Measurements from ENCODE around the gene MRGPRD.

The MRGPRD gene

DNA sequence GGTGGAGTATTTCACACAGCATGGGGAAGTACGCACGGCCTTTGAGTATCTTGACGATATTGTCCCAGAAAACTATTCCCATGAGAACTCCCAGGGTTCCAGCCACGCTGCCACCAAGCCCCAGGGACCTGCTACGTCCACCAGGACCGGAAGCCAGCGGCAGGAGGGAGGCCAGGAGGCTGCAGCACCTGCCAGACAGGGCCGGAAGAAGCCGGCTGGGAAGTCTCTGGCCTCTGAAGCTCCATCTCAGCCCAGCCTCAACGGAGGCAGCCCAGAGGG, 44.5 kb downstream of the MRGPRD start:
- Histone ChIP-seq H2AFZ (ENCODE audit: low read depth, low read length) (no peak overlapping the region), H3K9me3 (ENCODE audit: insufficient read depth, low read length, severe bottlenecking) (no peaks in the 10 kb centered on the region), H3K4me1 (ENCODE audit: insufficient read depth, low read length) (no peaks in the 10 kb centered on the region), H3K4me2 (ENCODE audit: insufficient read depth, low read length) (no peak overlapping the region), H4K20me1 (ENCODE audit: insufficient read depth, low read length) (peaks cover 16% of the 10 kb centered on the region; the same call in 1 of the 2 replicates), H3K27me3 (ENCODE audit: insufficient read depth, low read length, poor library complexity) (no peaks in the 10 kb centered on the region), H3K79me2 (ENCODE audit: insufficient read depth, low read length) (no peaks in the 10 kb centered on the region), H3K36me3 (ENCODE audit: insufficient read depth, low read length) (peaks cover 72% of the 10 kb centered on the region), H3K4me3 (ENCODE audit: low read depth in 1 of 2, low read length in 2 of 2) (no peak overlapping the region), H3K9ac (ENCODE audit: low read depth, low read length) (no peak overlapping the region), H3K27ac (ENCODE audit: low read length) (no peak overlapping the region)
- DNase-seq = no peak
- no peak for ATAC-seq (ENCODE audit: insufficient read depth, low read depth)
- TF ChIP-seq EZH2 (IDR thresholded peaks at IDR 0.05; ENCODE audit: borderline replicate concordance, low read depth, low read length, severe bottlenecking) (no peak), CTCF (IDR thresholded peaks at IDR 0.05; ENCODE audit: borderline replicate concordance, extremely low read depth, low read length, poor library complexity, severe bottlenecking) (no peak)

DNA sequence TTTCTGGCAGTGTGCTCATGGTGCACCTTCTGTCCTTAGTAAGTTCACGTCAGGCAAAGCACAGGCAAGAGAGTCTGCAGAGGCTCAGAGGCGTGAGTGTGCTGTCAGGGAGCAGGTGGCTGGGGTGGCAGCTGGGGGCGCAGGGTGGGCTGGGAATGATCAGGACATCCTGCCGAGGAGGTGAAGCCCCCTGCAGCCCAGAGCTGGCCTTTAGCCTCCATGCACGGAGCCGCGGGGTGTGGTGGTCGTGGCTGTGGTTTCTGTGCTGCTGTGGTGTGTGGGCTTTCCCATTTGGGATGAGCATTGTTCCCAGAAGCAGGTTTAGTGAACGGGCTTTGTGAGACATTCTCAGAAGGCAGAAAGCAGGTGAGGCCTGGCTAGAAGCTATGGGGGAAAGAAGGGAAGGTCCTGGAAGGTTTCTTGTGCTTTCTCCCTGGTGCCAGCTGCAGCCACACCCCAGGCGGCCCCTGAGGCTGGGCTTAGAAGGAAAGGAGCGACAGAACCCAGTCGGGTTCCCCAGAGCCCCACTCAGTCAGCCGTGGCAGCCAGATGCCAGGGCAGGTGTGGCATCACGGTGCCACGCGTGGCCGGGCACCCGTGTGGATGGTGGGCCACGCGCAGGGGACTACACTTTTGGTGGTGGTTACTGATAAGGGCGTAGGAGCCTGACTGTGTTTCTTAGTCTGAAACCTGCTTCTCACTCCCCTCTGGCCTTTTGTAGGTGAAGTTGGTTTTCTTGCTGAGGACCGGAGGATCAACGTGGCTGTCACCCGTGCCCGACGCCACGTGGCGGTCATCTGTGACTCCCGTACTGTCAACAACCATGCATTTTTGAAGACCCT, 45.0 kb downstream of the MRGPRD start:
- H3K4me2 ChIP-seq (ENCODE audit: insufficient read depth, low read length) = no peak overlapping the region
- no peaks in the 10 kb centered on the region for H3K9me3 ChIP-seq (ENCODE audit: insufficient read depth, low read length, severe bottlenecking)
- H3K79me2 ChIP-seq (ENCODE audit: insufficient read depth, low read length) = no peaks in the 10 kb centered on the region
- peaks cover 16% of the 10 kb centered on the region; the same call in 1 of the 2 replicates for H4K20me1 ChIP-seq (ENCODE audit: insufficient read depth, low read length)
- H3K4me3 ChIP-seq (ENCODE audit: low read depth in 1 of 2, low read length in 2 of 2) = no peak overlapping the region
- H3K36me3 ChIP-seq (ENCODE audit: insufficient read depth, low read length) = peaks cover 77% of the 10 kb centered on the region
- H3K4me1 ChIP-seq (ENCODE audit: insufficient read depth, low read length) = no peaks in the 10 kb centered on the region
- H2AFZ ChIP-seq (ENCODE audit: low read depth, low read length) = no peak overlapping the region
- ATAC-seq (ENCODE audit: insufficient read depth, low read depth) = no peak
- H3K27ac ChIP-seq (ENCODE audit: low read length) = no peak overlapping the region
- H3K27me3 ChIP-seq (ENCODE audit: insufficient read depth, low read length, poor library complexity) = no peaks in the 10 kb centered on the region
- H3K9ac ChIP-seq (ENCODE audit: low read depth, low read length) = no peak overlapping the region
- TF ChIP-seq EZH2 (IDR thresholded peaks at IDR 0.05; ENCODE audit: borderline replicate concordance, low read depth, low read length, severe bottlenecking) = no peak
- TF ChIP-seq CTCF (IDR thresholded peaks at IDR 0.05; ENCODE audit: borderline replicate concordance, extremely low read depth, low read length, poor library complexity, severe bottlenecking) = no peak
- DNase-seq = no peak

- DNase-seq = no peak
- TF ChIP-seq EZH2 (IDR thresholded peaks at IDR 0.05; ENCODE audit: borderline replicate concordance, low read depth, low read length, severe bottlenecking) = no peak
- Histone ChIP-seq H3K9me3 (ENCODE audit: insufficient read depth, low read length, severe bottlenecking) (no peaks in the 10 kb centered on the region), H3K79me2 (ENCODE audit: insufficient read depth, low read length) (no peaks in the 10 kb centered on the region), H3K27ac (ENCODE audit: low read length) (no peak overlapping the region), H3K36me3 (ENCODE audit: insufficient read depth, low read length) (peaks cover 82% of the 10 kb centered on the region), H3K27me3 (ENCODE audit: insufficient read depth, low read length, poor library complexity) (no peaks in the 10 kb centered on the region), H4K20me1 (ENCODE audit: insufficient read depth, low read length) (peaks cover 16% of the 10 kb centered on the region; the same call in 1 of the 2 replicates), H3K4me1 (ENCODE audit: insufficient read depth, low read length) (no peaks in the 10 kb centered on the region), H3K9ac (ENCODE audit: low read depth, low read length) (no peak overlapping the region), H3K4me3 (ENCODE audit: low read depth in 1 of 2, low read length in 2 of 2) (no peak overlapping the region), H3K4me2 (ENCODE audit: insufficient read depth, low read length) (no peak overlapping the region), H2AFZ (ENCODE audit: low read depth, low read length) (no peak overlapping the region)
- ATAC-seq (ENCODE audit: insufficient read depth, low read depth) = no peak
Observed at GRCh38 chr11:68935066-68935465, 45.7 kb downstream of the MRGPRD start.

- H3K9ac ChIP-seq (ENCODE audit: low read depth, low read length) = no peak overlapping the region
- TF ChIP-seq EZH2 (IDR thresholded peaks at IDR 0.05; ENCODE audit: borderline replicate concordance, low read depth, low read length, severe bottlenecking) (no peak), CTCF (IDR thresholded peaks at IDR 0.05; ENCODE audit: borderline replicate concordance, extremely low read depth, low read length, poor library complexity, severe bottlenecking) (no peak)
- no peaks in the 10 kb centered on the region for H3K27me3 ChIP-seq (ENCODE audit: insufficient read depth, low read length, poor library complexity)
- no peak overlapping the region for H2AFZ ChIP-seq (ENCODE audit: low read depth, low read length)
- no peaks in the 10 kb centered on the region for H3K9me3 ChIP-seq (ENCODE audit: insufficient read depth, low read length, severe bottlenecking)
- H3K36me3 ChIP-seq (ENCODE audit: insufficient read depth, low read length) = peaks cover 81% of the 10 kb centered on the region
- no peaks in the 10 kb centered on the region for H3K79me2 ChIP-seq (ENCODE audit: insufficient read depth, low read length)
- H3K4me2 ChIP-seq (ENCODE audit: insufficient read depth, low read length) = no peak overlapping the region
- H3K4me1 ChIP-seq (ENCODE audit: insufficient read depth, low read length) = no peaks in the 10 kb centered on the region
- ATAC-seq (ENCODE audit: insufficient read depth, low read depth) (no peak), DNase-seq (no peak)
- no peak overlapping the region for H3K4me3 ChIP-seq (ENCODE audit: low read depth in 1 of 2, low read length in 2 of 2)
- no peak overlapping the region for H3K27ac ChIP-seq (ENCODE audit: low read length)
- peaks cover 16% of the 10 kb centered on the region; the same call in 1 of the 2 replicates for H4K20me1 ChIP-seq (ENCODE audit: insufficient read depth, low read length)
Observed at GRCh38 chr11:68934666-68935065, 46.1 kb downstream of the MRGPRD start.
